Stimulated activated CD8-positive, alpha-beta memory T cell treated with anti-CD3 and anti-CD28 coated beads, Interleukin-7, amount 100 ng/mL, for 48 hours (primary cell): ENCODE results near the gene FARS2.
"Not testable (repeated sequence)": the region's sequence is repeated elsewhere in the genome, so short reads cannot be mapped to it uniquely, and the experiment has no call there.

Experiments
- DNase-seq, 2 donors: peaks; one replicate each; pipeline ENCODE4 v3.0.0-alpha.2; 2020; ENCODE audit warnings: low read depth in 1 of 2; ENCODE audit errors: extremely low read depth in 1 of 2

FARS2 gene

GRCh38 chr6:5563086-5563485 is 301.8 kb downstream of the FARS2 start:
- no peak for DNase-seq

- not testable (repeated sequence) for DNase-seq
These were observed 303.4 kb downstream of the FARS2 start for GRCh38 chr6:5564746-5565145.

- no peak for DNase-seq
These were observed 304.7 kb downstream of the FARS2 start for GRCh38 chr6:5565971-5566370.

- no peak for DNase-seq
These were observed 305.4 kb downstream of the FARS2 start for GRCh38 chr6:5566718-5567117.

GRCh38 chr6:5567352-5567751 is 306.0 kb downstream of the FARS2 start:
- no peak for DNase-seq

DNA sequence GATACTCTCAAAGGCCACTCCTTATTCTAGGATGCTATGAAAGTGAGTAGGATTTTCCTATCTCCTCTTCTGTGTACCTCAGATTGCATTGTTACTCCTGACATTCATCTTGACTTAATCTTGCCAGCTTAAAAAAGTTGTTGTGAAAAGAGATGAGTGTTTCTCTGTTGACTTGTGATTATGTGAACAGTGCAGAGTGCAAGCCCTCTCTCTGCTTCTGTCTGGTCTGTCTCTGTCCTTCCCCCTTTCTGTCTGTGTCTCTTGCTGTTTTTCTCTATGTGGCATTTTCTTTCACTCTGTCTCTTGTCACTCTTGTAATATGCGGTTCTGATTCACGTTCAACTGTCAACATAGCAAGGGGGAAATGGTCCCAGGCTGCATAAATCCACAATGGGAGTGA is 306.6 kb downstream of the FARS2 start:
- no peak for DNase-seq

GRCh38 chr6:5569491-5569890 is 308.2 kb downstream of the FARS2 start:
- DNase-seq: no peak

GRCh38 chr6:5570641-5571040 is 309.3 kb downstream of the FARS2 start:
- DNase-seq: no peak

- DNase-seq: no peak
These were observed 319.6 kb downstream of the FARS2 start for GRCh38 chr6:5580736-5581581.

- no peak for DNase-seq
These were observed 321.4 kb downstream of the FARS2 start for GRCh38 chr6:5582762-5583161.

DNA sequence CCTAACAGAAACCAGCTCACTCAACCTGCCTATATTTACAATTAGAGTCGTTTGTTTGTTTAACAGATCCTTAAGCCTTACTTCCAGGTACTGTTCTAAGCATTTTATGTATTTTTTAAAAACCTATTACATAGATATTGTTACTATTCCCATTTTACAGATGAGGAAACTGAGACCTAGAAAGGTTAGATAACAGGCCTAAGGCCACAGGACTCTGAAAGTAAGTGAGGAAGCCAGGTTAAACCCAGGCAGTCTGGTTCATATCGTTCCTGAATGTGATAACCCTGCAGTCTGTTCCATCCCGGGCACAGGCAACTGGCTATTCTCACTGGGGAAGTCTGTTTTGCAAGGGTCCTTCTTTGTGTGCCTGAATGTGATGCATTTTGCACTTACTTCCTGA is 322.2 kb downstream of the FARS2 start:
- DNase-seq: no peak

DNA sequence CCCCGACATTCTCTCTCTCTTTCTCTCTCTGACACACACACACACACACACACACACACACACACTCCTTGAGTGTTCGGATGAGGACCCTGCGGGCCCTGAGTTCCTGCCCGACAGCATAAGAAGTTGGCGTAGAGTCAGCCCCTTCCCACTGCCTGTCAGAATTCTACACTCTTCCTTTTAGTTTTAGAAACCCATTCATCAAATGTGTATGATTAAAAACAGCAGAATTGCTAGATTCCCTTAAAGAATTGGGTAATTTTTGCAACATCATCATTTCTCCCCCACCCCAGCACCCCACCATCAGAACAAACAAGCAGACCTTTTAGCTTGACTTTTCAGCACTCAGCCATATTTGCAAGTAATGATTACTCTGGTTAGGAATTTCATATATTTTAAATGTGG is 322.8 kb downstream of the FARS2 start:
- DNase-seq: no peak

DNA sequence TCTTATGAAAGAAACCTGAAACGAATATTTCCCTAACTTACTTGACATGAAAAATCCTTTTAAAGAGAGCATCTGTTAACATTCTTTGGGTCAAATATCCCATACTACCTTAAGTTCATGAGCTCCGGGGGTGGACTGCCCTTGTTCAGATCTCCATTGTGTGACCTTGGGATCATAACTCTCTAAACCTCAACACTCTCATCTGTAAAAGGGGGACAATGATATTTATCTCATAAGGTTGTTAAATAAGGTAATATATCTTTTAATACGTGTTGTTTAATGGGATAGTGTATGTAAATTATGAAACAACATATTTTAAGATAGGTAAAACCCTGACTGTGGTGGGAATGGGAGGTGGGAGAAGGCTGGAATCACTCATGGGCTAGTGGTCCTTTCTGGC is 326.3 kb downstream of the FARS2 start:
- DNase-seq: no peak

DNA sequence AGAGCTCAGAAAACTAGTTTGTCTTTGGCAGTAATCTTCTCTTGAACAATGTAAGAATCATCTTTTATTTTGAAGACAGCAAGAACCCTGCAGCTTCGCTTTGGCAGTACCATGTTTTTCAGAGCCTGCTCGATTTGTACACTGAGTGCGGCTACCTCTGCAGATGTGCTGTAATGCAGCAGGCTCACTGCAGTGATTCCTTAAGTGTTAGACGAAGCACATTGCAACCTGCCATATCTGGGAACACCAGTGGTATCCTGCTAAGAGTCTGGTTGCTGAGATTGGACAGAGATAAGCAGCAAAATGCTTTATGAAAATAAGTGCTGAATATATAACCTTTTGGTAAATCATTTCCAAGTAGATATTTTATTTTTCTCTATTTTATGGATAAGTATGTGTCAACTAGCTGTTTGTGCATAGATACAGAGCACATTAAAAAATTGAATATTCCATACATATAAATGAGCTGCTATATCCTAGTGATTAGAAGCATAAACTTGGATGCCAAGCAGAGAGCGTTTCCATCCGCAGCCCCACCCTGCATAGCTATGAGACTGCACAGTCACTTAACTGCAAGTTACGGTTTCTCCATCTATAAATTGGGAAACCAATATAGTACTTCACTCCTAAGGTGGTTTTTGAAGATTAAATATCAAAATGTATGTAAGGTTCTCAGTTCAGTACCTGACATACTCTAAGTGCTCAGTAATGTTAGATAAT is 328.3 kb downstream of the FARS2 start:
- no peak for DNase-seq

DNA sequence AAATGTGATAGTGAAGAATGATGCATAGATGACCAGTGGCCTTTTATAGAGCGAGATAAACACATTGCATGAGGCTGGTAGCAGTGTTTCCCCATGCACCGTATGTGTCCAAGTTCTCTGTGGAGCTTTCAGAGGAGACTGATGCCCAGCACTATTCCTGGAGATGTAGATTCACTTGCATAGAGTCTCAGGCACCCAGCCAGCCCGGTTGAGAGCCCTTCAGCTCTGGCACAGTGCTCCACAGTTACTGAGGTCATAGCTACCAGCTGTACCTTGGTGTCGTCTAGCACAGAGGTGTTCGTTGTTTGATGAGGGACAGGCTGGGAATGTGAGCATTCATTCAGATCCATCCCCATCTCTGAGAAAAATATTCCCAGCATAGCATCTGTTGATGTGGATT is 328.9 kb downstream of the FARS2 start:
- DNase-seq: no peak

GRCh38 chr6:5592886-5593519 is 331.7 kb downstream of the FARS2 start:
- no peak for DNase-seq

DNA sequence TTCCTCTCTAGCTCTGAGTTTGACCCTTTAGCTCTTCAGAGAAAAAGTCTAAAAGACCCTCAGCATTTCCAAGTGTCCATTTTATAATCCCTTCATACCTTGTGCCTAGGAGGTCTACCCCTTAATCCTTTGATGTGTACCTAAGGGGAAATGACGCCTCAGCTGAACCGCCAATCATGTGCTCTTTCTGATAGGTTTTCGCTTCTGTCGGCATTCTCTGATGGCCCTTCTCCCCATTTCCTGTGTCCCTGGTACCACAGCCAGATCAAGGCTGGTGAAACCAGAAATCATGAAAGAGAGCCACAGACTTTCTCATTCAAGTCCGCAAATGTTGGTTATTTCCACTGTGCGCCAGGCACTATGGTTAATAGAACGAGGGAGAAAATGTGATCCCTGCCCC is 333.9 kb downstream of the FARS2 start:
- no peak for DNase-seq

GRCh38 chr6:5597413-5597812 is 336.1 kb downstream of the FARS2 start:
- no peak for DNase-seq

DNA sequence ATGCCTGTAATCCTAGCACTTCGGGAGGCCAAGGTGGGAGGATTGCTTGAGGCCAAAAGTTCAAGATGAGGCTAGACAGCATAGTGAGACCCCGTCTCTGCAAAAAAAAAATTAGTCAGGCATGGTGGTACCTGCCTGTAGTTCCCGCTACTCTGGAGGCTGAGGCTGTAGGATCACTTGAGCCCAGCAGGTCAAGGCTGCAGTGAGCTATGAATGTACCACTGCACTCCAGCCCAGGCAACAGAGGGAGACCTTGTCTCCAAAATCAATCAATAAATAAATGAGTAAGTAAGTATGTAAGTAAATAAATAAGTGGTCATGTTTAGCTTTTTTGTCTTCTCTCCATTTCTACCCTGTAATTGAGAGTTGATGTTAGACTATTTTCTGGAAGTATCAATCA is 336.8 kb downstream of the FARS2 start:
- no peak for DNase-seq

DNA sequence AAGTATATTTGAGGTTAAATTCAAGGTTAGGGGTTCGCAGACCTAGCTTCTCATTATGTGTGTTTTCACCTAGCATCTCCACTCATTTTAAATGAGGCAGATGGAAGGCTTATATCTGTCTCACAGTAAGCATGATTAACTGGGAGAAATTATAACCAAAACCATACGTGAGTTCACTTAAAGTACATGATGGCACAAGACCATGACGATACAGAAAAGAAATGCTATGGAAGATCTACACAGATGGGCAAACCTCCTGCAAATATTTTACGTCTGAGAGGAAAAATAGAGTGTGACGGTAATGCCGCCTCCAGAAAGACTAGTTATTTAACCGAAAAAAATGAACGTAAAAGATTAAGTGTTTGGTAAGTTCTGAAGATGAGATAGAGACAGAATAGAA is 337.8 kb downstream of the FARS2 start:
- no peak for DNase-seq

DNA sequence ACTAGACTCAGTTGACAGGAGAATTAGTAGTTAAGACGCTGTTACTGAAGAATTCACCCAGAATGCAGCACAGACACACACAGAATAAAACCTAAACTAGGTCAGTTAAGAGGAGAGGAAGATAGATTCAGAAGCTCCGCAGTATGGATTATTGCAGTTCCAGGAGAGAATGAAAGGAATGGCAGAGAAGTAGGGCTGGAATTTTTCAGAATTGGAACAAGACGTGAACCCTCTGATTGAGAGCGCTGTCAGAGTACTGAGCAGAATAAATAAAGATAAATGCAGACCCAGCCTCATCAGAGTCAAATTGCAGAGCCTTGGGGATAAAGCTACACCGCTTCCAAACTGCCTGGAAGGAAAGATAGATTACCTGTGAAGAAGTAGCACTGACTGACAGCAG is 344.6 kb downstream of the FARS2 start:
- DNase-seq: no peak

DNA sequence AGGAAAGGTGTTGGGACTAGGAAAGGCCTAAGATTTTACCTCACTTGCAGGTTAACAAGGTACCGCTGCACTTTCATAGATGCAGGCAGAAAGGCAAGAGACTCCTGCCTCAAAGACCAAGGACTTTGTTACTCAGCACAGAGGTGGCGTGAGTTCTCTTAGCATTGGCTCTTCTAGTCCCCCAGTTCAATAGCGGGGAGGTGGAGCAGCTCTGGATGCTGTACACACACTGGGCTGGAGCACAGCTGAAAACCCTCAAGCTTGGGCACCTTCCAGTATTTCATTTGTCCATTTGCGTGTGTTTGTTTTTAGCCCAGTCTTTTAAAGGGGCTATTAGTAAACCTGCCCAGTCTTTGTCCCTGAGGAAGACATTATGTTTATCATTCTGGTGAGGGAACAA is 345.2 kb downstream of the FARS2 start:
- no peak for DNase-seq
